H1 (cell line): ENCODE results near the gene CRK. TPM values are rescaled to one million over a fixed set of nuclear protein-coding genes. Genes with fewer than 3 reads are reported as not detected.
"Not testable (repeated sequence)": the region's sequence is repeated elsewhere in the genome, so short reads cannot be mapped to it uniquely, and the experiment has no call there.

ENCODE experiments used
- CTCF ChIA-PET: fragments of 300-600 bp; sonication (Branson Sonifier 250); formaldehyde crosslinking; loops from one replicate; lab custom pipeline; 2021; ENCODE audit not compliant: partially characterized antibody; lab: Charles Lee
- POLR2A ChIA-PET: fragments of 300-600 bp; sonication (Branson Sonifier 250); formaldehyde crosslinking; loops from one replicate; lab custom pipeline; 2021; ENCODE audit warnings: inconsistent platforms; ENCODE audit not compliant: partially characterized antibody; lab: Charles Lee
- DNase-seq, 2 experiments: peaks; one replicate each; pipeline versions ENCODE4 v3.0.0 to v3.0.0-alpha.2; 2010 to 2022; ENCODE audit warnings: low spot score in 2 of 2, low read depth in 1 of 2, mixed read lengths in 1 of 2
- FAIRE-seq: peaks from 2 replicates; lab custom pipeline; 2011; peaks lifted over from hg19 to GRCh38; lab: Jason Lieb, UNC
- H2AFZ ChIP-seq: 2 replicates; pipeline ENCODE4 v1.8.1; 2012; ENCODE audit warnings: low read length, inconsistent platforms
- H2AK5ac ChIP-seq: 2 replicates; pipeline ENCODE4 v1.6.1; 2013; ENCODE audit warnings: low read depth, low read length
- H2BK120ac ChIP-seq: replicated peaks from 2 replicates; pipeline ENCODE3; 2013; ENCODE audit warnings: low read depth, low read length, inconsistent platforms
- H2BK12ac ChIP-seq: 2 replicates; pipeline ENCODE4 v1.6.1; 2013; ENCODE audit warnings: low read depth, low read length
- H2BK15ac ChIP-seq: 2 replicates; pipeline ENCODE4 v1.6.1; 2013; ENCODE audit warnings: low read length
- H2BK20ac ChIP-seq: 2 replicates; pipeline ENCODE4 v1.6.1; 2013; ENCODE audit warnings: low read length
- H2BK5ac ChIP-seq: 2 replicates; pipeline ENCODE4 v1.6.1; 2013; ENCODE audit warnings: low read depth, low read length
- H3K14ac ChIP-seq: 2 replicates; pipeline ENCODE4 v1.6.1; 2013; ENCODE audit warnings: inconsistent platforms; ENCODE audit not compliant: insufficient read length
- H3K18ac ChIP-seq: 2 replicates; pipeline ENCODE4 v1.6.1; 2013; ENCODE audit warnings: low read length; ENCODE audit errors: extremely low read depth
- H3K23ac ChIP-seq: 2 replicates; pipeline ENCODE4 v1.6.1; 2013; ENCODE audit warnings: inconsistent platforms; ENCODE audit not compliant: insufficient read length
- H3K23me2 ChIP-seq: 2 replicates; pipeline ENCODE4 v1.6.1; 2013; ENCODE audit warnings: low read depth, low read length
- H3K27ac ChIP-seq: 2 replicates; pipeline ENCODE4 v1.6.1; 2011; ENCODE audit warnings: low read depth, low read length, inconsistent platforms
- H3K27me3 ChIP-seq, 4 experiments: replicated peaks in 1 of 4; 1 replicate in 1 of 4; 2 replicates in 3 of 4; pipeline versions ENCODE4 v1.6.1 to v1.8.1; 2011 to 2013; ENCODE audit warnings: low read length in 3 of 4, mild to moderate bottlenecking in 3 of 4, inconsistent platforms in 2 of 4, mixed read lengths in 2 of 4, moderate library complexity in 1 of 4; ENCODE audit not compliant: control insufficient read depth in 3 of 4, insufficient read depth in 3 of 4; ENCODE audit errors: extremely low read depth in 1 of 4
- H3K36me3 ChIP-seq, 4 experiments: 2 replicates each; pipeline versions ENCODE4 v1.6.1 to v1.8.1; 2011 to 2013; ENCODE audit warnings: mild to moderate bottlenecking in 4 of 4, low read length in 3 of 4, moderate library complexity in 2 of 4, control low read depth in 1 of 4, inconsistent platforms in 1 of 4; ENCODE audit not compliant: insufficient read depth in 4 of 4, control insufficient read depth in 2 of 4
- H3K4ac ChIP-seq: replicated peaks from 2 replicates; pipeline ENCODE3; 2013; ENCODE audit warnings: low read length, low read depth, mixed read lengths, inconsistent platforms; ENCODE audit not compliant: insufficient read length
- H3K4me1 ChIP-seq, 4 experiments: replicated peaks in 1 of 4; 1 replicate in 1 of 4; 2 replicates in 3 of 4; pipeline versions ENCODE4 v1.6.1 to v1.8.1; 2011 to 2013; ENCODE audit warnings: low read length in 3 of 4, inconsistent platforms in 2 of 4, mixed read lengths in 1 of 4; ENCODE audit not compliant: insufficient read depth in 4 of 4, control insufficient read depth in 3 of 4
- H3K4me2 ChIP-seq, 2 experiments: 2 replicates each; pipeline versions ENCODE4 v1.6.1 to v1.8.1; 2011 to 2013; ENCODE audit warnings: low read depth in 2 of 2, low read length in 2 of 2, control low read depth in 1 of 2, inconsistent platforms in 1 of 2, mild to moderate bottlenecking in 1 of 2; ENCODE audit not compliant: insufficient read depth in 1 of 2
- H3K4me3 ChIP-seq, 4 experiments: fragments of 200-600, 300-600 bp in 1 of 4; sonication (generic), shearing (Covaris generic), sonication (Bioruptor Twin) in 1 of 4; 2 replicates each; pipeline versions ENCODE4 v1.5.1 to v1.8.1; 2011 to 2016; ENCODE audit warnings: low read length in 4 of 4, low read depth in 3 of 4, control low read depth in 2 of 4, inconsistent platforms in 2 of 4, mild to moderate bottlenecking in 2 of 4, mixed read lengths in 1 of 4, moderate library complexity in 1 of 4; ENCODE audit not compliant: insufficient read depth in 2 of 4; ENCODE audit errors: extremely low read depth in 1 of 4
- H3K56ac ChIP-seq: replicated peaks from 2 replicates; pipeline ENCODE3; 2013; ENCODE audit warnings: low read depth, mild to moderate bottlenecking, mixed read lengths, low read length, inconsistent platforms; ENCODE audit not compliant: insufficient read length
- H3K79me1 ChIP-seq: 2 replicates; pipeline ENCODE4 v1.6.1; 2013; ENCODE audit warnings: low read depth, low read length, control low read depth
- H3K79me2 ChIP-seq, 2 experiments: 2 replicates each; pipeline versions ENCODE4 v1.6.1 to v1.8.1; 2012 to 2013; ENCODE audit warnings: low read length in 2 of 2, mild to moderate bottlenecking in 2 of 2, inconsistent platforms in 1 of 2; ENCODE audit not compliant: insufficient read depth in 2 of 2, control insufficient read depth in 1 of 2
- H3K9ac ChIP-seq, 4 experiments: replicated peaks in 1 of 4; 1 replicate in 1 of 4; 2 replicates in 3 of 4; pipeline versions ENCODE4 v1.6.1 to v1.8.1; 2011 to 2013; ENCODE audit warnings: low read depth in 3 of 4, low read length in 3 of 4, control low read depth in 2 of 4, mild to moderate bottlenecking in 2 of 4, moderate library complexity in 2 of 4, inconsistent platforms in 1 of 4; ENCODE audit errors: extremely low read depth in 1 of 4
- H3K9me3 ChIP-seq, 2 experiments: 2 replicates each; pipeline versions ENCODE4 v1.6.1 to v1.8.1; 2012 to 2013; ENCODE audit warnings: mild to moderate bottlenecking in 2 of 2, moderate library complexity in 2 of 2, control low read depth in 1 of 2, inconsistent platforms in 1 of 2, low read depth in 1 of 2, low read length in 1 of 2, mixed read lengths in 1 of 2; ENCODE audit not compliant: insufficient read depth in 2 of 2
- H4K20me1 ChIP-seq, 2 experiments: replicated peaks in 1 of 2; 2 replicates each; pipeline versions ENCODE3 to v1.8.1; 2011 to 2013; ENCODE audit warnings: inconsistent platforms in 2 of 2, low read length in 2 of 2, mild to moderate bottlenecking in 1 of 2; ENCODE audit not compliant: insufficient read depth in 2 of 2, control insufficient read depth in 1 of 2
- H4K5ac ChIP-seq: 2 replicates; pipeline ENCODE4 v1.6.1; 2013; ENCODE audit warnings: low read length, low read depth, mixed read lengths, inconsistent platforms; ENCODE audit not compliant: insufficient read length
- H4K8ac ChIP-seq: 2 replicates; pipeline ENCODE4 v1.8.0; 2013; ENCODE audit warnings: mild to moderate bottlenecking, moderate library complexity, low read length, inconsistent platforms; ENCODE audit not compliant: insufficient read depth; ENCODE audit errors: extremely low read depth
- H4K91ac ChIP-seq: replicated peaks from 2 replicates; pipeline ENCODE3; 2013; ENCODE audit warnings: low read length, mixed read lengths, inconsistent platforms; ENCODE audit not compliant: insufficient read length
- WGBS, 2 experiments: shearing (Covaris generic) in 1 of 2; methylation state at CpG; one replicate each; pipeline versions ENCODE4 v1.1.6 to v1.1.7; 2013 to 2015; ENCODE audit warnings: low lambda C conversion rate in 2 of 2, mixed read lengths in 2 of 2, inconsistent platforms in 1 of 2, low coverage in 1 of 2, missing lambda C conversion rate in 1 of 2; ENCODE audit not compliant: insufficient replicate concordance in 2 of 2, insufficient coverage in 1 of 2, insufficient read length in 1 of 2; ENCODE audit errors: extremely low coverage in 1 of 2, missing lambda C conversion rate in 1 of 2; 5-methylcytosine and 5-hydroxymethylcytosine counted together
- polyA plus RNA-seq, 7 experiments: library from polyadenylated mRNA; depleted of rRNA in 3 of 7; stranded (reverse) in 5 of 7; unstranded in 2 of 7; fragments of >200 nt in 5 of 7; fragments of 200-250 nt in 2 of 7; gene quantifications; 1 replicate in 5 of 7; 2 replicates in 1 of 7; 4 replicates in 1 of 7; pipeline versions ENCODE4 v1.2.1 to v1.2.3, GENCODE V29; 2011 to 2013; ENCODE audit warnings: missing spikeins in 2 of 7, mixed read lengths in 2 of 7
- total RNA-seq: library from RNA; stranded (reverse); fragmentation: NEBNext Ultra II Directional; extraction: Animal tissue kit (Norgen Biotek cat#: 25700); gene quantifications from 2 replicates; pipeline ENCODE4 v1.2.1, GENCODE V29; 2021

Gene CRK
- total and polyA plus RNA-seq, 2 of the 8 experiments (the other 6 are each of a cell fraction or from before 2014, with no cell fraction given) = 32.8 to 57.1 TPM

- not testable (repeated sequence) for H2BK20ac ChIP-seq, H3K79me1 ChIP-seq, H2BK12ac ChIP-seq, H3K18ac ChIP-seq, DNase-seq, H3K4ac ChIP-seq, H2AK5ac ChIP-seq, H3K14ac ChIP-seq, H4K91ac ChIP-seq, H4K20me1 ChIP-seq, H3K4me2 ChIP-seq, H3K27ac ChIP-seq, H3K56ac ChIP-seq, H3K9ac ChIP-seq, H3K23me2 ChIP-seq, H2AFZ ChIP-seq, H3K4me3 ChIP-seq, FAIRE-seq, H3K9me3 ChIP-seq, H3K4me1 ChIP-seq, H4K5ac ChIP-seq, H2BK15ac ChIP-seq, H2BK120ac ChIP-seq, H3K23ac ChIP-seq, H2BK5ac ChIP-seq, H3K27me3 ChIP-seq, H3K79me2 ChIP-seq, H4K8ac ChIP-seq
- CTCF ChIA-PET = interaction anchor here (0.6 kb wide), 1 partner anchor 117 kb away, joined by 4 read pairs; no protein-coding TSS in a partner anchor
- POLR2A ChIA-PET = interaction anchor here (0.9 to 2.7 kb wide), 5 partner anchors 14 to 32 kb away, joined by 3 to 19 read pairs (median 6); partner anchors contain the start of gene YWHAE
- peaks cover 0 to 25% (median 17%) of the 10 kb centered on the region in 4 experiments; a peak in 7 of 8 replicates for H3K36me3 ChIP-seq
- WGBS, 2 experiments = 89% methylated on average over 10 of the region's 10 CpGs; no CpG with 5 or more reads in 1 of the 2 experiments
Observed at GRCh38 chr17:1418476-1418875, 37.6 kb downstream of the CRK start.
